Activated CD4-positive, alpha-beta T cell treated with anti-CD3 and anti-CD28 coated beads, Interleukin-2, amount 50 U/mL, for 4 hours (primary cell): ENCODE data around the gene AP2M1.
"Not testable (repeated sequence)": the region's sequence is repeated elsewhere in the genome, so short reads cannot be mapped to it uniquely, and the experiment has no call there.

ENCODE experiments used
- DNase-seq, 2 experiments: peaks; one replicate each; pipeline ENCODE4 v3.0.0-alpha.2; 2020

Gene AP2M1

GRCh38 chr3:184174646-184175492, at the start of gene AP2M1:
TSS of gene AP2M1 (plus strand) at chr3:184174855. CDS start at chr3:184176994, 2,139 bp downstream.
- DNase-seq, result peak; percentile 96 to 97

- DNase-seq, result no peak
These were observed 48.6 kb upstream of the AP2M1 start for GRCh38 chr3:184126006-184126405.

- DNase-seq, result no peak
These were observed 45.6 kb upstream of the AP2M1 start for GRCh38 chr3:184129012-184129411.

GRCh38 chr3:184132945-184133344, 41.7 kb upstream of the AP2M1 start:
- no peak for DNase-seq

- DNase-seq, result peak; percentile 32 to 47
These were observed 40.6 kb upstream of the AP2M1 start for GRCh38 chr3:184133840-184134745.

GRCh38 chr3:184134746-184135148, 39.9 kb upstream of the AP2M1 start:
- DNase-seq, result peak in 1 of 2 experiments; percentile 10

GRCh38 chr3:184135149-184135910, 39.3 kb upstream of the AP2M1 start, which contains the start of gene EIF2B5:
TSS of gene EIF2B5 (plus strand) at chr3:184135358. CDS start at chr3:184135386, 28 bp downstream.
- peak; percentile 82 to 83 for DNase-seq

GRCh38 chr3:184135911-184136260, 38.8 kb upstream of the AP2M1 start:
- no peak for DNase-seq

GRCh38 chr3:184140436-184140835, 34.2 kb upstream of the AP2M1 start:
- no peak for DNase-seq

GRCh38 chr3:184142199-184142598, 32.5 kb upstream of the AP2M1 start:
- DNase-seq, result no peak

- no peak for DNase-seq
These were observed 31.3 kb upstream of the AP2M1 start for GRCh38 chr3:184143327-184143726.

- DNase-seq, result no peak
These were observed 30.1 kb upstream of the AP2M1 start for GRCh38 chr3:184144505-184144904.

GRCh38 chr3:184145111-184145524, 29.5 kb upstream of the AP2M1 start:
- DNase-seq, result peak; percentile 27 to 30

- no peak for DNase-seq
These were observed 28.8 kb upstream of the AP2M1 start for GRCh38 chr3:184145751-184146270.

GRCh38 chr3:184148076-184148475, 26.6 kb upstream of the AP2M1 start:
- no peak for DNase-seq

GRCh38 chr3:184149123-184149522, 25.5 kb upstream of the AP2M1 start:
- DNase-seq, result no peak

- not testable (repeated sequence) for DNase-seq
These were observed 24.9 kb upstream of the AP2M1 start for GRCh38 chr3:184149770-184150169.

GRCh38 chr3:184154885-184155643, 19.6 kb upstream of the AP2M1 start, which contains the start of gene DVL3:
TSS of gene DVL3 (plus strand) at chr3:184155377. CDS start at chr3:184155636, 259 bp downstream.
- DNase-seq, result no peak

- DNase-seq, result peak; percentile 42 to 47
These were observed 18.8 kb upstream of the AP2M1 start for GRCh38 chr3:184155644-184156521.

GRCh38 chr3:184156522-184156955, 18.1 kb upstream of the AP2M1 start:
- DNase-seq, result no peak
